ENCODE data around the gene BICC1.

The BICC1 gene

DNA sequence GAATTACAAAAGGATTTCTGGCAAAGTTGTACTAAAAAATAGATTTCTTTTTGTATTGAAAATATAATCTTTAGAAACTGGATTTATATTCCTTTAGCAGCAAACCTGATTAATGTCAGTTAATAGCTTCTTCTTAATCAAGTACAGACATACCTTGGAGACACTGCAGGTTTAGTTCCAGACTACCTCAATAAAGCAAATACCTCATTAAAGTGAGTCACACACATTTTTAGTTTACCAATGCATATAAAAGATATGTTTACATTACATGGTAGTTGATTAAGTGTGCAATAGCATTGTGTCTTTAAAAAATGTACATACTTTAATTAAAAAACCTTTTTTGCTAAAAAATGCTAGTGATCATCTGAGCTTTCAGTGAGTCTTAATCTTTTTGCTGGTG is 215.0 kb downstream of the BICC1 start:
- no peaks in the 10 kb centered on the region for H3K79me2 ChIP-seq
- H3K4me3 ChIP-seq (ENCODE audit: low read depth, low read length): no peak overlapping the region
- H3K9me3 ChIP-seq (ENCODE audit: control insufficient read depth, low read length): no peaks in the 10 kb centered on the region

DNA sequence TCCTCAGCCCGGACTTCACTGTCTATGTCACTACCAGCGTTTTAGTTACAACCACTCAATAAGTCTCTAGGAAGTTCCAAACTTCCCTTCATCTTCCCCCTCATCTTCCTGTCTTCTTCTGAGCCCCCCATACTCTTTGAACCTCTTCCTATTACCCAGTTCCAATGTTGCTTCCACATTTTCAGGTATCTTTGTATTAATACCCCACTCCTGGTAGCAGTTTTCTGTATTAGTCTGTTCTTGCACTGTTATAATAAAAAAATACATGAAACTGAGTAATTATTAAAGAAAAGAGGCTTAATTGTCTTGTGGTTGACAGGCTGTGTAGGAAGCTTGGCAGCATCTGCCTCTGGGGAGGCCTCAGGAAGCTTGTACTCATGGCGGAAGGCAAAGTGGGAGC is 218.6 kb downstream of the BICC1 start:
- no peak overlapping the region for H3K27ac ChIP-seq
- no peak overlapping the region for H3K9ac ChIP-seq
- no peak overlapping the region for H2AFZ ChIP-seq
- peaks cover 3% of the 10 kb centered on the region for H3K36me3 ChIP-seq (ENCODE audit: control insufficient read depth, insufficient read depth, low read length)
- no peak for TF ChIP-seq CTCF (IDR thresholded peaks at IDR 0.05)
- no peaks in the 10 kb centered on the region for H3K79me2 ChIP-seq
- H3K9me3 ChIP-seq (ENCODE audit: control insufficient read depth, low read length): no peaks in the 10 kb centered on the region
- no peak overlapping the region for H3K4me2 ChIP-seq (ENCODE audit: low read length)
- no peak overlapping the region for H3K4me3 ChIP-seq (ENCODE audit: low read depth, low read length)
- H3K27me3 ChIP-seq (ENCODE audit: control insufficient read depth, insufficient read depth, low read length): no peaks in the 10 kb centered on the region
- no peaks in the 10 kb centered on the region for H3K4me1 ChIP-seq

More for the DNA sequence above, 215.0 kb downstream of the BICC1 start:
- H3K36me3 ChIP-seq (ENCODE audit: control insufficient read depth, insufficient read depth, low read length): peaks cover 3% of the 10 kb centered on the region
- H2AFZ ChIP-seq: no peak overlapping the region
- no peak for TF ChIP-seq CTCF (IDR thresholded peaks at IDR 0.05)
- H3K4me2 ChIP-seq (ENCODE audit: low read length): no peak overlapping the region
- no peaks in the 10 kb centered on the region for H3K4me1 ChIP-seq
- H3K27ac ChIP-seq: no peak overlapping the region
- no peaks in the 10 kb centered on the region for H3K27me3 ChIP-seq (ENCODE audit: control insufficient read depth, insufficient read depth, low read length)
- no peak overlapping the region for H3K9ac ChIP-seq

- H3K9ac ChIP-seq: no peak overlapping the region
- H3K79me2 ChIP-seq: no peaks in the 10 kb centered on the region
- no peaks in the 10 kb centered on the region for H3K27me3 ChIP-seq (ENCODE audit: control insufficient read depth, insufficient read depth, low read length)
- no peak overlapping the region for H3K27ac ChIP-seq
- no peak overlapping the region for H2AFZ ChIP-seq
- peaks cover 3% of the 10 kb centered on the region for H3K36me3 ChIP-seq (ENCODE audit: control insufficient read depth, insufficient read depth, low read length)
- H3K4me3 ChIP-seq (ENCODE audit: low read depth, low read length): no peak overlapping the region
- TF ChIP-seq CTCF (IDR thresholded peaks at IDR 0.05): no peak
- no peaks in the 10 kb centered on the region for H3K4me1 ChIP-seq
- no peak overlapping the region for H3K4me2 ChIP-seq (ENCODE audit: low read length)
- no peaks in the 10 kb centered on the region for H3K9me3 ChIP-seq (ENCODE audit: control insufficient read depth, low read length)
Observed at GRCh38 chr10:58733436-58733835, 220.8 kb downstream of the BICC1 start.

DNA sequence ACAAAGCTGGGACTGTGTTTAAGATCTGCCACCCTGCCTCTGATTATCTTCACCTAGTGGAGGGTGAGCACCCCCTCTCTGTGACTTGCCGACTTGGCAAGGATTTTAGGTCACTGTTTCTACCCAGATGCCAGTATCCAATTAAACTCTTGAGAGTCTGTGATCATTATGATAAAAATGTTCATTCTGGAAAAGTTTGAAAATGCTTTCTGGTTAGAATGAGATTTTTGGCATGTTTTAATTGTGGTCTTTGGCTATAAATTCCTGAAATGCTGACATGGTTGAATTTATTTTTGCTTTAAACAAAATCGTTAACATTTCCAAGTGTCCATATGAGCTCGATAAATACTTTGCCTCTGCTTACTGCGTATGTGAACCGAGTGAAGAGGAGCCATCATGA is 221.4 kb downstream of the BICC1 start:
- Histone ChIP-seq H3K4me2 (ENCODE audit: low read length) (no peak overlapping the region), H3K27ac (no peak overlapping the region), H3K9ac (no peak overlapping the region), H3K79me2 (no peaks in the 10 kb centered on the region), H3K4me3 (ENCODE audit: low read depth, low read length) (no peak overlapping the region), H3K9me3 (ENCODE audit: control insufficient read depth, low read length) (no peaks in the 10 kb centered on the region), H3K36me3 (ENCODE audit: control insufficient read depth, insufficient read depth, low read length) (peaks cover 3% of the 10 kb centered on the region), H3K27me3 (ENCODE audit: control insufficient read depth, insufficient read depth, low read length) (no peaks in the 10 kb centered on the region), H2AFZ (no peak overlapping the region), H3K4me1 (no peaks in the 10 kb centered on the region)
- no peak for TF ChIP-seq CTCF (IDR thresholded peaks at IDR 0.05)

DNA sequence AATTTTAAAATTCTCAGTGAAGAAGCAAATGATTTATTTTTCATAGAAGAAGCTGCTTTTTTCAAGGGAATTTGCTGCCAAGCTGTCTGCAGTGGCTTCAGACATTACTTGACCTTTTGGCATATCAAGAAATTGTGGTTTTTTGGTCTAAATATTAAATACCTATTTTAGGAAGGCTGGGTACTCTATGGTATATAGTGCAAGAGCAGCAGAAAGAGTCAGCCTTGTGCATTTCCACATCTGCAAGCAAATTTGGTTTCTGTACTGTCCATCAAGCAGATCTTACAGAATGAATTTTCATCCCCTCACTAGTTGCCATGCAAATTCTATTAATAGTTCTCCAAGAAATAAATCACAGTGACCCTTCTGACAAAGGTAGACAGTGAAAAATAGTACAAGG is 222.0 kb downstream of the BICC1 start:
- no peaks in the 10 kb centered on the region for H3K9me3 ChIP-seq (ENCODE audit: control insufficient read depth, low read length)
- no peak overlapping the region for H3K9ac ChIP-seq
- H3K36me3 ChIP-seq (ENCODE audit: control insufficient read depth, insufficient read depth, low read length): peaks cover under 1% of the 10 kb centered on the region
- no peaks in the 10 kb centered on the region for H3K4me1 ChIP-seq
- H3K4me2 ChIP-seq (ENCODE audit: low read length): no peak overlapping the region
- no peaks in the 10 kb centered on the region for H3K79me2 ChIP-seq
- H3K4me3 ChIP-seq (ENCODE audit: low read depth, low read length): no peak overlapping the region
- H3K27me3 ChIP-seq (ENCODE audit: control insufficient read depth, insufficient read depth, low read length): no peaks in the 10 kb centered on the region
- no peak for TF ChIP-seq CTCF (IDR thresholded peaks at IDR 0.05)
- H2AFZ ChIP-seq: no peak overlapping the region
- H3K27ac ChIP-seq: no peak overlapping the region

All from parathyroid adenoma (tissue), 2 donors.